ENCODE measurements around the gene RAP1GAP.

The RAP1GAP gene

DNA sequence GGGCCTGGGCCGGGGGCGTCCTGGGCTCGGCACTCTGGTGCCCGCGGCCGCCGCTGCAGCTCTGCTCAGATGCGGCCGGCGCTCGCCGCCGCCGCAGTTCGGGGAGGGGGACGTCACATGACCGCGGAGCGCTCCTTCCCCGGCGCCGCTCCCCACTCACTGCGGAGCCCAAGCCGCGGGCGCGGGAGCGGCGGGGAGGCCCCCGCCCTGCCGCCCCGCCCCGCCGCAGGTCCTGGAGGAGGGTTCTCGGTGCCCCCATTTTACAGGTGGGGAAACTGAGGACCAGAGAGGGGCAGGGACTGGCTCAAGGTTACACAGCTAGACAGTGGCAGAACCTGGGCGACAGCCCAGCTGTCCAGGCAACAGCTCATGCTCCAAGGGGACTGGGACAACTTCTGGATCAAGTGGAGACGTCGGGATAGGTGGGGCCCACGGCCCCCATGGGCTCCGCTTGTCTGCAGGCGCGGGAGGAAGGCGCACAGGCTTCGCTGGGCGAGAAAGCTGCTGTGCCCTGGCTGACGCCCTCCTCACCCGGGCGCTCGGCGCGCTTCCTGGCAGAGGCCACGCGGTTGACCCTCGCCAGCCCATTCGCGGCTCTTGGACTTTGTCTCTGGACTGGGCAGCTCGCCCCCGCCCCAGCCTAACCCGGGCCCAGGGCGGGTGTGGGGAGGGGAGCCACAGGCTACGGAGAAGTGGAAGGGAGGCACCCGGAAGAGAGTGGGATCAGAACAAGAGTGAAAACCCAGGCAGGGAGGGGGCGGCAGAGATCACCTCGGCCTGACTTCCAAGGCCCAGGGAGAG is at the start of gene RAP1GAP:
TSS of gene RAP1GAP (minus strand) at position 100 of the 801 bp plus-strand sequence. CDS start 49,325 bp downstream, outside the sequence.
- peak; percentile 68 for DNase-seq (ENCODE audit: low spot score)

DNA sequence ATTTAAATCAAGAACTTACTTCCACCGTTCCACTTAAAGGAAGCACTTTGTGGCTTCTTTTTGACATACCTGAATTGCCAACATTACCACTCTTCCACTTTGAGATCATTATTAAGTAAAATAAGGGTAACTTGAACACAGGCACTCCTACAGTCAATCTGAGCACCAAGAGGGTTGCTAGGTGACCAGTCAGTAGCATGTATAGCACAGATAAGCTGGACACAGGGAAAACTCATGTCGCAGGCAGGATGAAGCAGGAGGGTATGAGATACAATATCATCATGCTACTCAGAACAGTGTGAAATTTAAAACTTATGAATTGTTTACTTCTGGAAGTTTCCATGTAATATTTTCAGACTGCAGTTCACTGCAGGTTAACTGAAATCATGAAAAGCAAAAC is 47.0 kb upstream of the RAP1GAP start:
- no peak for DNase-seq (ENCODE audit: low spot score)

DNA sequence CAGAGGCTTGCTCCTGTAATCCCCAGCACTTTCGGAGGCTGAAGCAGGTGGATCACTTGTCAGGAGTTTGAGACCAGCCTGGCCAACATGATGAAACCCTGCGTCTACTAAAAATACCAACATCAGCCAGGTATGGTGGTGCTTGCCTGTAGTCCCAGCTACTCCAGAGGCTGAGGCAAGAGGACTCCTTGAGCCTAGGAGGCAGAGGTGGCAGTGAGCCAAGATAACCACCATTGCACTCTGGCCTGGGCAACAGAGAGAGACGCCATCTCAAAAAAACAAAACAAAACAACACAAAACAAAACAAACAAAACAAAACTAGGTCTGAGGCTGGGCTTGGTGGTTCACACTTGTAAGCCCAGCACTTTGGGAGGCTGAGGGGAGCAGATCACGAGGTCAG is 38.7 kb upstream of the RAP1GAP start:
- DNase-seq (ENCODE audit: low spot score), result no peak

DNA sequence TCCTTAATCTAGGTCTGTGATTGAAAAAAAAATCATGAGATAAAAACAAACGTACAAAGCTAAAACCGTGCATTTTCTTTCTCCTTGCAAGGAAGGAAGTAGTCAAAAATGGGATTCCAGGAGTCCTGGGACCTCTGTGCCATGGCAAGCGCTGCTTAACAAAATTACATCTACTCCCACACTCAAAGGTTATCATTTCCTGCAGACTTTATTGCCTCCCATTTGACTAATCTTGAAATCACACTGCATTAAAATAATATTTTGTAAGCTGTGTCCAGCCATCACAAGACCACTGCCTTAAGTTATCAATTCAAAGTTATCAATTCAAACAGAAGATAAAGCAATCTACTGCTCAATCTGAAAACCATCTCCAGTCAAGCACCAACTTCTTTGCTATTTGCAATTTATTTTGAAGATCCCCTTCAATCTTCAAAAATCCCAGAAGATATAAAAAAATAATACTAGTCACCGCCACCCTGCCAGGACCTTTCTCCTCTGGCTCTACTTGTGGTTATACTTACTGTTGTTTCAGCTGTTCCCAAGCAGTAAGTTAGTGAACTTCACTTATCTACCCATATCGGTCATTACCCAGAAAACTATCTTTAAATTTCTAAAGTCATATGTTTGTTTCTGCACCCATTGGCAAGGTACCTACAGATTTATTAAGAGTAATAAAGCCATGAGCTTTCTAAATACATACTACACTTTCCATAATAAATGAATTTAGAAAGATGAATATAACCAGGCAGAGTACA is 38.1 kb upstream of the RAP1GAP start:
- DNase-seq (ENCODE audit: low spot score), result no peak

DNA sequence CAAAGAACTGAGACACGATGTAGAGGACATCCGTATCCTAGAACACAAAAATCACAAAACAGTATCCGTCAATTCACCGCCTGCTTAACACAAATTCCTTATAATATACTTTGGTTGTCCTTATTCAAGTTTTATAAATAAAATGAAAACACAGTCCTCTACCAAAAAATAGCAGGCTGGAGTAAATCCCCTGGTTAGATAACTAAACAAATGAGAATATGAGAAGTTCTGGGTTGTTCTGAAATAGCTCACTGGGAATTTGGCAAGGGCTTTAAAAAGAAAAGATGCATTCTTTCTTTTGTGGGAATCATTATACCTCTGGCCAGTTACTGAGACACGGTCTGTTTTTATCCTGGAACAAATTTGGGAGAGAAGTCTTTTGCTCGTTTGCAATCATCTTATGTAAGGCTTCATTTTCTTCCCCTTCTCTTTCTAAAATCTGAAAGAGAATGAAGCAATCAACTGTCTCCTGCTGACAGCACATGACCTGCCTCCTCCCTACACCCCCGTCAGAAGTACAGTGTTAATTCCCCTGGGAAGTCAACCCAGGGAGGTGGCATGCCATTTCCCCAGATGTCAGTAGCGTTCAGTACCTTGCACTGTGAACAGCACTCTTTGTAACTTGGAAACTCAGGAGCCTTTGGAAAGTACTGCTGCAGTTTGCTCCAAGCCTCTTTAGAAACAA is 37.1 kb upstream of the RAP1GAP start:
- DNase-seq (ENCODE audit: low spot score), result peak; percentile 48

DNA sequence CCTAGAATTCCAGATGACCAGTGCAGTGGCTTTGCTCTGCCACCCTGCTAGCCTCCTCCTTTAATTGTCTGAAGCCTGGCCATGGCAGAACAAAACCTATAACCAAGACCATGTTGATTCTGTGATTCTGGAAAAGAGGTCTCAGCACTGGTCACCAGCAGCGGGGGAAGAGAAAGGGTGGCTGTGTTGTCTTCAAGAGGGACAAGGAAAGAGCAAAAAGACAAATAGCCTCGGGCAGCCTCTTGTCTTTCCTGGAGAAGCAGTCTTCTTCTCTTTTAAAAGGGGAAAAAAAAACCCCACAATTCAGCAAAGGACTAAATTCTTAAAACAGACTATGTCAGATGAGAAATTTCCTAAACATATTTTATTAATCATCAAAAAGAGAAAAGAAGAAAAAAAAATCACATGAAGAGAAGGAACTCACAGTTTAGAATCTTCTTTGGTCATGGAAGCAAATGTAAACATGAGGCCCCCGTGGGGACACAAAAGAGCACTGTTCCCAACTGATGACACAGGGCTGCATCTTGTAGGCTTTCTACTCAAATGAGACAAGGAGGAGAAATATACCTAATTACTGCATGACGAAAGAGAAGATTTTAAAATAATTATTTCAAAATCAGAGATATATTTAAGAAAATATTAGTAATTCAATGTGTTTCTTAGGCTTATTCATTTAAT is 36.3 kb upstream of the RAP1GAP start:
- DNase-seq (ENCODE audit: low spot score), result no peak

DNA sequence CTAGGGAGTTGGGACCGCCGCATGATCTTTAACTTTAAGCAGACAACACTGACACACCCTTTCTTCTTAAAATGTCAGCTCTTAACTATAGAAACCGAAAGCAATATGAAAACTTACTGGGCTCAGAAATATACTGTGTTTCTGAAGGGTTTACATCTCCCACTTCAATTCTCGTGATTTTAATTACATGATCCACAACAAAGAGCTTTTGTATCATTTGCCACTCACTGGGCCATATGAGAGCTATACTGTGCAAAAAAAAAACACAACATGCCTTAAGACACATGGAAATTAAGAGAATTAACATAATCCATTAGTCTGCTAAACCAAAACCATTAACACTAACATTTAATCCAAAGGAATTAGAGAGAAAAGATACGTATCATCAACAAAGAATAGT is 35.0 kb upstream of the RAP1GAP start:
- no peak for DNase-seq (ENCODE audit: low spot score)

DNA sequence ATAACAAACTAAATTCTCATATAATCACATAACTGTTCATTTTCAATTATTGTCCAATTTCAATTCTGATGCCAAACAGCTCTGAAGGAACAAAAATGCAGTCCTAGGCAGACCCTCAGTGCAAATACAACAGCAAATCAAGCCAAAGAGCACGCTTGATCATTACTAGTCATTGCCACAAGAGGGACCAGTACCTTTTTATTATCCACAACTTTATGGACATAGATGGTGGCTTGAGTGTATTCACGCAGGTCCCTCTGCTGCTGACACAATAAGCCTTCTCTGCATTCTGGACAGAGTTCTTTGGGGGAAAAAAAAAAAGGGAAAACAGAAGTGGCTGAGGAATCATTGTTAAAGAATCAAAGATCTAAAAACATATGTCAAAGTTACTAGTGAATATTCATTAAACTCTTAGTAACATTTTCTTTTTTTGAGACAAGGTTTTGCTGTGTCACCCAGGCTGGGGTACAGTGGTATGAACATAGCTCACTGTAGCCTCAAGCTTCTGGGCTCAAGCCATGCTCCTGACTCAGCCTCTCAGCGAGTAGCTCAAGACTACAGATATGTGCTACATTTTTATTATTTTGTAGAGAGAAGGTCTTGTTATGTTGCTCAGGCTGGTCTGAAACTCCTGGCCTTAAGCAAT is 34.3 kb upstream of the RAP1GAP start:
- DNase-seq (ENCODE audit: low spot score), result no peak

DNA sequence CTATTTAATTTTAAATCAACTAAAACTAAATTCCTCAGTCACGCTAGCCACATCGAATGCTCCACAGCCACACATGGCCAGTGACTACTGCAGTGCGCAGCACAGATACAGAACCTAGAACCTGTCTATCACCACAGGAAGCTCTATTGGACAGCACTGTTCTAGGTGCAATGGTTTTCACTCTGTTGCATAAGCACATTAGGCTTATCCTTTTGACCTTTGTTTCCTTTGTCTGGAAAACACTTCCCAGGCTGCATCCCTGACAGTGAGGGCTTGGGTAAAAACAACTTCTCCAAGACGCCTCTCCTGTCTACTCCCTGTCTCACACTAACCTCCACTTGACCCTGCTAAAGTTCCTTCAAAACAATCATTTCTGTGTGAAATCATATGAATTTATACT is 33.6 kb upstream of the RAP1GAP start:
- DNase-seq (ENCODE audit: low spot score), result no peak

DNA sequence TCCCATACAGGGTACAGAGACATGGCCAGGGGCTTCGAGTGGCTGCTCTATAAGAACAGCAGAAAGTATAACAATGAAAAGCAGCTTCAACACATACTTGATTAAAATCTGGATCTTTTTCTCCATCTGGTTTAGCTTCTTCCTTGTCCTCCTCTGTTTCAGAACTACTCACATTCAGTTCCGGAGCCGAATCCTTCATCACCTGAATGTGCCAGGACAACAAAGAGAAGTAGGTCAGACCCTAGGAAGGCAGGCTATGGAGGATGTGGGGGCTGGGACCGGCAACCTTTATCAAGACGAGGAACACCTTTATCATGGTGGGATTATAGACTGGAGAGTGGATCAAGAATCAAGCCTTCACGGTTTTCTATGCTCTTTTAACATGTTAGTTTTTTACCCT is 32.2 kb upstream of the RAP1GAP start:
- DNase-seq (ENCODE audit: low spot score), result no peak

DNA sequence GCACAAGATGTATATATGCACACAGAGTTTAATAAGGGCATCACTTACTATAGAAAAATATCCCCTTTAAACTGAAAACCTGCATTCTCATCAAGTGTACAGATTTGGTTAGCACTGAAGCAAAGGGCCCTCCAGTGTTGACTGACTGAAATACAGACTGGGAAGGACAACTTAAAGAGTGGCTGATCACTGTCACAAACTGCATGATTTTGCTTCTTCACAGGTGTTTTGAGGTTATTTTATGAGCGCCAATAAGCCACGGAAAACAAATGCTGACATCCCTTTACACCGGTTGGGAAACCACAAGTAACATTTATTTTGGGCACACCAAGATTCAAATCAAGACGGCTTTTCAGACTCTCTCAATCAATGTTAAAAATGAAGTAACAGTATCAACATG is 30.9 kb upstream of the RAP1GAP start:
- DNase-seq (ENCODE audit: low spot score), result no peak

DNA sequence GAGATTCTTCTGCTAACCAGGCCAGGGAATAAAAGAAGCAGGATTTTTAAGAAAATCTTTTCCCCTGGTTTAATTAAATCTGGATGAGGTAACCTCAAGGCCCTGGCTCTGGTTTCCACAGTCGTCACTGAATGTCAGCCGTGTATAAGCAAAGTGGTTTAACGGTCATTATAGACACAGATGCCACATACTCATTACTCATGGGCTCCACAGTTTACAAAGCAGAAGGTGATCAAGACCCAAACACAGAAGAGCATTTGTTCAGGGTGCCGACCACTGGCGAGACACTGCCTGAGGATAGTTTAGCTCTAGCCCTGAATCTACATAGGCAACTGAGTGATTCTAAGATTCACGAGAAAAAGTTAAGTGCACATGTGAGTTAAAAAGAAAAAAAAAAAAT is 27.8 kb upstream of the RAP1GAP start:
- DNase-seq (ENCODE audit: low spot score), result no peak

DNA sequence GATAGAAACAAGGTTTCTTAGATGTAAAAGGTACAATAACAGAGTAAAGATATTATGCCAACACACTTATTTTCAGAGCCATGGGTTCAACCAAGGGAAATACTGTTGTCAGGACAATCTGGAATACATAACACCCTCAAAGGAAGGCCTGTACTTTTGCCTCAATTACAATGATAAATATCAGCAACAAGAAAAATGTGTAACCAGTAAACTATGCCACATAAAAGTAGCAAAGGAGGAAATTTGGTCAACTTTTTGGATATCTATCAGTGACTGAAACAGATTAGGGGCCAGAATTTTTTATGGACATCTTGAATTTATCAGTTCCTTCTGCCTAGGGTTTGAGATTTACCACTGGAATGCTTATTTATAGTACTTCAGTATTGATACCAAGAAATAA is 24.6 kb upstream of the RAP1GAP start:
- DNase-seq (ENCODE audit: low spot score), result no peak

DNA sequence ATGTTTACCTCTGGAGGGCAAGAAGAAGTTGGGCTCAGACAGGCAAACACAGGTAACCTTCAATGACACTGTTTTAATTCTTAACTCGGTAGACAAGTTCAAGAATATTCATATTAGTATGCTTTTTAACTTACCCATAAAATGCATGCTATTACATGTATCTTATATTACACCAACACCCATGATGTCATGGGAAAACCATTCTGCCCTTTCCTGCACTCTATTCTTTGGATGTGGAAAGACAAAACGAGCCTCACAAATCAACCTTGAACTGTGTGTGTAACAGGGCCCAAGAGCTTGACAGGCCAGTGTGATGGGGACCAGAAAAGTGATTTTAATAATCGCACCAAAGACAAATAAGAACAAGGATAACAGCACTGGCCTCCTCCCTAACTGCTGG is 22.6 kb upstream of the RAP1GAP start:
- DNase-seq (ENCODE audit: low spot score), result no peak

DNA sequence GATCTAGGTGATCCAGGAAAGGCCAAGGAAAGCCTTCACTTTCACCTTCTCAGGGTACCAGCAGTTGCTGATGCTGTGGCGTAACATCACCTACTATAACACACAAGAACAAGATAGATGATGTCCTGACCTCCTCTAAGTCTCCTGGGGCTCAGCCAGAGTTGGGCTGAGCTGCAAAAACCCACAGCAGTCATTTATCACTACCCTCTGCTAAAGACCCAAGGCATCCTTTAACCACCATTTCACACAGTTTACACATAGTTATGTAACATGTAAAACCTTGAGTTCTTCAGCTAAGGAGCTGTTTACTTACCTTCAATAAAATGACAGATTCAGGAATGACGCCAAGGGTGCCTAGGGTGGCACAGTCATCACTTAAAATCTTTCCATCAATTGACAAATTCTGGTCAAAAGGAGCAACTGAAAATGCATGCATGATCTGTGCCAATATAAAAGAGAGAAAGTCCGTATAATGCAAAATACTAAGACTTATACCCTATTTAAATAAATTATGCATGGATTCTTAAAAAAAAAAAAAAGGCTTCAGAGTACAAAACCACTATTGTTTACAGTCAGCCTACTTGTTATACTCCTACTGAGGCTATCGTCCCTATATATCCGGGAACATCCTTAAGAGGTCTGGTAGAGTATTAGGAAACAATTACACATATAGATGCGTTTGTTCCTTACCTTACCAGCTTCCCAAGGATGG is 20.7 kb upstream of the RAP1GAP start:
- DNase-seq (ENCODE audit: low spot score), result no peak

DNA sequence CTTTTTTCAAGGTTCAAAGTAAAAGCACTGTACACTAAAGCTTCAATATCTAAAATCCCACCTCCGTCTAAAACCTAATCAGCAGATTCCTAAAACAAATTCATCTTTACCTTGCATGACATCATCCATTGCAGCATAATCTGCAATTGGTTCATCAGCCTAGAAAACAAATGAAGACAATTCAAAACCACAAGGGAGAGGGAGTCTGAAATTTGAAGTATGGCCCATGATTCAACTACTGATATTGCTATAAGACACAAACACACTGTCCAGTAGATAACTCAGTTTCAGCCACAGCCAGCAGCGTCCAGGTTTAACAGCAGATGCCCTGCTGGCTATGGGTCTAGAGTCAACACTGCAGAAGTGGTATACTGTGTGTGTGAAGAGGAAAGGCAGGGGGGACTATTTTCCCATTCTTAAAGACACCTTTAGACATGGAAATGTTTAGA is 17.9 kb upstream of the RAP1GAP start:
- no peak for DNase-seq (ENCODE audit: low spot score)

DNA sequence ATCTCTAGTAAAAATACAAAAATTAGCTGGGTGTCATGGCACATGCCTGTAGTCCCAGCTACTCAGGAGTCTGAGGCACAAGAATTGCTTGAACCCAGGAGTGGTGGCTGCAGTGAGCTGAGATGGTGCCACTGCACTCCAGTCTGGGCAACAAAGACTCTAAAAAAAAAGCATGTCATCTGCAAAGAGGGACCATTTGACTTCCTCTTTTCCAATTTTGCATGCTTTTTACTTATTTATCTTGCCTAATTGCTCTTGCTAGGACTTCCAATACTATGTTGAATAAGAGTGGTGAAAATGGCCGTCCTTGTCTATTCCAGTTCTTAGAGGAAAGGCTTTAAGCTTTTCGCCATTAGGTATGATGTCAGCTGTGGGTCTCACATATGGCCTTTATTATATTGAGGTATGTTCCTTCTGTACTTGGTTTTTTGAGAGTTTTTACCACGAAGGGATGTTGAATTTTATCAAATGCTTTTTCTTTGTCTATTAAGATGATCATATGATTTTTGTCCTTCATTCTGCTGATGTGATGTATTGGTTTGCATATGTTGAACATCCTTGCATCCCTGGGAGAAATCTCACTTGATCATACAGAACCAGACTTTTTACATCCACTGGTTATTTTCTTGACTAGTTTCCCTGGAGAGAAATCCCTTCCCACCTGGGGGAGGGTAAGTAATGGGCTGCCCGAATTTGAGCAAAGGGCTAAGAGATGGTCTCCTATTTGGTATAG is 17.0 kb upstream of the RAP1GAP start:
- DNase-seq (ENCODE audit: low spot score), result no peak

DNA sequence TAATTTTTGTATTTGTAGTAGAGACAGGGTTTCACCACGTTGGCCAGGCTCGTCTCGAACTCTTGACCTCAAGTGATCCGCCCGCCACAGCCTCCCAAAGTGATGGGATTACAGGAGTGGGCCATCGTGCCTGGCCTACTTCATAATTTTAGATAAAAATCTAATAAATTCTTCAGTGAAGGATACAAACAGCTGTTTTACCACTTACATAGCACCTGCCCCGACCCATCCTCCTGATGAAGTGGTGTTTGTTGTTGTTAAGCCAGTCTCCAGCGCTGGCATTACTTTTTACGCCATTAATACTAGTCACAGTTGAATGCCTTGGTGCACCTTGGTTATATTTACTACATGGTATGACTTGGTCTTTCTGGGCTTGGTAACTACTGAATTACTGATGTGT is 12.3 kb upstream of the RAP1GAP start:
- no peak for DNase-seq (ENCODE audit: low spot score)

DNA sequence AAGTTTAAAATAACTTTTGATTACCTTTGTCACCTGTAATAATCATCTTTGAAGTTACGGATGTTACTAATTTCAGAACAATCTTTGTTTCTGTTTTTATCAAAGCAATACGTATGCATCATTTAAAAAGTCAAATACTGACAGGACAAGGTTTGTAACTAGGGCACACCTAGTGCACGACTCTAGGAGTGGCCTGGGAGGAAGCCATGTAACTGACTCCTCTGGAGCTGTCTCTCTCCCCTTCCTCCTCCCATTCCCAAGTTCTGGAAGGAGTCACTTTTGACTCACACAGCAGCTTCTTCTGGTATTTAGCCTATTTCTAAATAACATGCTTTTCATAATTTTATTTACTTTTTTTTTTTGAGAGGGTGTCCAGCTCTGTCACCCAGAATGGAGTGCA is 11.8 kb upstream of the RAP1GAP start:
- DNase-seq (ENCODE audit: low spot score), result no peak

DNA sequence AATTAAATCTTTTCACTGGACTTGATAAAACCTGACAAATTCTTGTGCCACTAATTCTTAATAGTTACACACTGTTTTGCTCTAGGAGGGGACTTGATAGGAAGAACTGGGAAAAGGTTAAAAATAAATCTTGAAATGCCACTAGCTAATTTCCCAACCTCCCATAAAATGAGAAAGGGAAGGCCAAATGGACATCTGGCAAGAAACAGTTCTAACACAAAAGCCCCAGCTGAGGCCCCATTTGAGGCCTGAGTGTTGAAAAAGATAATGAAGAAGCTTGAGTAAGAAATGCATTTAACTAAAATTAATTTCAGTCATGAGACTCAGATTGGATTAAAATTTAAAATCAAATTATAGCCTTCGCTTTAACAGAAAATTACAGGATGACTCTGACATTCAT is 11.2 kb upstream of the RAP1GAP start:
- DNase-seq (ENCODE audit: low spot score), result no peak
